ENCODE data around the gene SPINT1.

The SPINT1 gene

DNA sequence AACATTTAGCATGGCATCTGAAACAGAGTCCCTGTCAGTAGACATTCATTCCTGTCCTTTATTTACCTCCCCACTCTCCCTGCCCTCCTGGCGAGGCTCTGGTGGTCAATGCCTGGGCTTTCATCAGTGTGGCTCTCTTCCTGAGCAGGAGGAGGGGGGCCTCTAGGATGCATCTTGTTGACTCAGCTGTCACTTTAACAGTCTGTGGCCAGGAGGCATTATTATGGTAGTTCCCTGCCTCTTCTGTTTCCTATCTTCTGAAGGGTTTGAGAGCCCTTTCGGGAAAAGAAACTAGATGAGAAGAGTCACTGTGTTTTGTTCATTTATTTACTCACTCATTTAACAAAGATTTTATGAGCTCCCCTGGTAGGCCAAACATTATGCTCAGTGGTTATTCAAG is 13.0 kb upstream of the SPINT1 start:
- CTCF ChIA-PET = no interaction called here
- no peak for TF ChIP-seq L3MBTL2 (conservative IDR thresholded peaks at IDR 0.05)
- no peak for TF ChIP-seq BHLHE40 (IDR thresholded peaks at IDR 0.05; ENCODE audit: borderline replicate concordance)
- no peak for TF ChIP-seq FOXM1 (IDR thresholded peaks at IDR 0.05; ENCODE audit: borderline replicate concordance)
- TF ChIP-seq SP1 (IDR thresholded peaks at IDR 0.05) = no peak
- TF ChIP-seq SUZ12 (IDR thresholded peaks at IDR 0.05) = no peak
- POLR2A ChIA-PET = no interaction called here
- DNase-seq (ENCODE audit: extremely low spot score) = no peak

- POLR2A ChIA-PET = no interaction called here
- CTCF ChIA-PET = no interaction called here
- DNase-seq (ENCODE audit: extremely low spot score) = no peak
- TF ChIP-seq FOXM1 (IDR thresholded peaks at IDR 0.05; ENCODE audit: borderline replicate concordance) (no peak), L3MBTL2 (conservative IDR thresholded peaks at IDR 0.05) (no peak), FOXA1 (IDR thresholded peaks at IDR 0.05) (no peak), NFRKB (IDR thresholded peaks at IDR 0.05) (no peak), CTBP1 (IDR thresholded peaks at IDR 0.05; ENCODE audit: borderline replicate concordance) (no peak), PKNOX1 (IDR thresholded peaks at IDR 0.05) (no peak), SP1 (IDR thresholded peaks at IDR 0.05) (no peak), ZNF384 (IDR thresholded peaks at IDR 0.05) (no peak), HDGF (IDR thresholded peaks at IDR 0.05; ENCODE audit: borderline replicate concordance) (no peak), BHLHE40 (IDR thresholded peaks at IDR 0.05; ENCODE audit: borderline replicate concordance) (no peak), ELF4 (IDR thresholded peaks at IDR 0.05) (no peak), SUZ12 (IDR thresholded peaks at IDR 0.05) (no peak)
Measured at GRCh38 chr15:40831861-40832260, 12.0 kb upstream of the SPINT1 start.

DNA sequence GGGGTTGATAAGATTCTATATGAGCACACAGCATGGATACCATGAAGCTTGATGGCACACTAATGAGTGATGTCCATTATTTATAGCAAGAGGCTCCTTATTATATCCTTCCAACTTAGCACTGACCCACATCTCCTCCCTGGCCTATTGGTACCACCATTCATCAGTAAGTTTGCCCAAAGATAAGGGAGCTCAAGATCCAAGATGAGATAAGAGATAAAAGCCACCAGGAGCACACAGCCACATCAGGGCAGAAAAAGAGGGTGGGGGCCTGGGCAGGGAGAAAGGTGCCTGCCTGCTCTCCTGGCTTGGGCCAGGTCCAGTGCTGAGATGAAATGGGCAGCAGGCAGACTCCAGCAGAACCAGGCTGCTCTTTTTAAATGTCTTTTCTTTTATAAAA is 10.9 kb upstream of the SPINT1 start:
- CTCF ChIA-PET = no interaction called here
- DNase-seq (ENCODE audit: extremely low spot score) = no peak
- TF ChIP-seq TARDBP (IDR thresholded peaks at IDR 0.05) (no peak), ZNF384 (IDR thresholded peaks at IDR 0.05) (no peak), LEF1 (IDR thresholded peaks at IDR 0.05; ENCODE audit: borderline replicate concordance) (no peak), PKNOX1 (IDR thresholded peaks at IDR 0.05) (no peak)
- POLR2A ChIA-PET = no interaction called here

DNA sequence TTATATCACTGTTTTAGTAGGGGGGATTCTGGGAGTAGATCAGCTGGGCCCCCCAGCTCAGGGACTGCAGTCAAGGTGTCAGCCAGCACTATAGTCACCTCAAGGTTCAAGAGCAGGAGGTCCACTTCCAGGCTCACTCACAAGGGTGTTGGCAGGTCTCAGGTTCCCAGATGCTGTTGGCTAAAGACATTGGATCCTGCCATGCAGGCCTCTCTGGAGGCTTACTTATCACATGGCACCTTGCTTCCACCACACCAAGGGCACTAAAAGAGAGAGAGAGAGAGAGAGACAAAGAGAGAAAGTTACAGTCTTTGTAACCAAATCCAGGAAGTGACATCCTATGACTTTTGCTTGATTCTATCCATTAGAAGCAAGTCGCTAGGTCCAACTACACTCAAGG is 7.8 kb upstream of the SPINT1 start:
- TF ChIP-seq BHLHE40 (IDR thresholded peaks at IDR 0.05; ENCODE audit: borderline replicate concordance) = no peak
- no peak for DNase-seq (ENCODE audit: extremely low spot score)
- CTCF ChIA-PET = interaction anchor here (0.6 to 1.0 kb wide), 2 partner anchors 16 to 22 kb away, joined by 3 to 9 read pairs; no protein-coding TSS in a partner anchor
- POLR2A ChIA-PET = no interaction called here

- TF ChIP-seq LEF1 (IDR thresholded peaks at IDR 0.05; ENCODE audit: borderline replicate concordance) (no peak), HDGF (IDR thresholded peaks at IDR 0.05; ENCODE audit: borderline replicate concordance) (no peak), FOXM1 (IDR thresholded peaks at IDR 0.05; ENCODE audit: borderline replicate concordance) (no peak), TARDBP (IDR thresholded peaks at IDR 0.05) (no peak), SUZ12 (IDR thresholded peaks at IDR 0.05) (no peak), L3MBTL2 (conservative IDR thresholded peaks at IDR 0.05) (no peak), FOXA1 (IDR thresholded peaks at IDR 0.05) (no peak), ARNT (IDR thresholded peaks at IDR 0.05) (no peak)
- ChIA-PET POLR2A (interaction anchor here (1.1 kb wide), 1 partner anchor 115 kb away, joined by 3 read pairs; the partner anchor contains the start of gene CHAC1), CTCF (no interaction called here)
- no peak for DNase-seq (ENCODE audit: extremely low spot score)
Measured at GRCh38 chr15:40838756-40839155, 5.1 kb upstream of the SPINT1 start.

DNA sequence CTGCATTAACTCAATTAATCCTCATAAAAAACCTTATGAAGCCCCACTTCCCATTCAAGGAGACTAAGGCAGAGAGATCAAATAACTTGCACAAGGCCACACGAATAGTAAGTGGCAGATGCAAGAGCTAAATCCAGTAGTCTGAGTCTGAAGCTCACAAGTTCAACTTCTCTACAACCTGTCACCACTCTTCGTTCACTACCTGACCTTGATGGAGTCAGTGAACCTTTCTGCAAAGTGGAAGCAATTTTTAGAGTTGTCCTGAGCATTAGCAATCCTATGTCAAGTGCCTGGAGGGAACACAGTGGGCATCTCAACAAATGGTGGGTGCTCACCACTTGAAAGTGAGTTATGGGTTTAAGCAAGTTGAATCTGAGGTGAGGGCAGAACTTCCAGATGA is 2.1 kb upstream of the SPINT1 start:
- no peak for TF ChIP-seq PKNOX1 (IDR thresholded peaks at IDR 0.05)
- TF ChIP-seq SP1 (IDR thresholded peaks at IDR 0.05) = no peak
- TF ChIP-seq CTBP1 (IDR thresholded peaks at IDR 0.05; ENCODE audit: borderline replicate concordance) = no peak
- TF ChIP-seq FOXM1 (IDR thresholded peaks at IDR 0.05; ENCODE audit: borderline replicate concordance) = no peak
- no peak for TF ChIP-seq ZNF384 (IDR thresholded peaks at IDR 0.05)
- no peak for TF ChIP-seq HDGF (IDR thresholded peaks at IDR 0.05; ENCODE audit: borderline replicate concordance)
- TF ChIP-seq SUZ12 (IDR thresholded peaks at IDR 0.05) = no peak
- no peak for TF ChIP-seq ARNT (IDR thresholded peaks at IDR 0.05)
- TF ChIP-seq FOXK2 (IDR thresholded peaks at IDR 0.05) = no peak
- TF ChIP-seq FOXA1 (IDR thresholded peaks at IDR 0.05) = no peak
- no peak for TF ChIP-seq L3MBTL2 (conservative IDR thresholded peaks at IDR 0.05)
- TF ChIP-seq BHLHE40 (IDR thresholded peaks at IDR 0.05; ENCODE audit: borderline replicate concordance) = no peak
- ChIA-PET POLR2A (no interaction called here), CTCF (no interaction called here)
- DNase-seq (ENCODE audit: extremely low spot score) = no peak

DNA sequence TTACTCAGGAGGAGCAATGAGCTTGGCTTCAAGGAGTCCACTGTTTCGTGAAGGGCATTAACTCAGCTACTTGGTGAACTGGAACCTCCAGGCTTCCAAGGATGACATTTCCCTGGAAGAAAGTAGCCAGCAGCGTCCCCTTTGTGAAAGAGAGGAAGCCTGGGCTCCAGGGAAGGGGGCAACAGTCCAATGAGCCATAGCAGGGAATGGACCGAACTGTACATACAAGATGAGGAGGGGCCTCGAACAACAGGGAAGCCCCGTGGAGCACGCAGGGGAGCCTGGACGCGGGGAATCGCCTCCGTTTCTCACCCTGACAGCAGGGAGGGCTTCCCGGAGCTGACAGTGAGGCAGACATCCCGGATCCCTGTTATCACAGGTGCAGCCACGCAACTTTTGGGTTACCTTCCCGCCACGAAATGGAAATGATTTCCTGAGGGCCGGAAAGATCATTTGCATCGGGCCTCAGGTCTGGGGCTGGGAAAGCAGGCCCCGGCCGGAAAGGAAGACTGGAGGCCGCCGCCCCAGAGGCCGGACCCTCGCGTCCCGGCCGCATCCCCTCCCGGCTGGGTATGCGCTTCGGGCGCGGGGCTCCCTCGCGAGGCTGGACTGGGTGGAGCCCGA is 475 bp upstream of the SPINT1 start:
- no peak for DNase-seq (ENCODE audit: extremely low spot score)
- TF ChIP-seq ZNF384 (IDR thresholded peaks at IDR 0.05) (no peak), FOXM1 (IDR thresholded peaks at IDR 0.05; ENCODE audit: borderline replicate concordance) (no peak), ARNT (IDR thresholded peaks at IDR 0.05) (no peak), CTBP1 (IDR thresholded peaks at IDR 0.05; ENCODE audit: borderline replicate concordance) (no peak), SUZ12 (IDR thresholded peaks at IDR 0.05) (no peak)
- CTCF ChIA-PET = interaction anchor here (2.0 kb wide), 1 partner anchor 15 kb away, joined by 12 read pairs; no protein-coding TSS in a partner anchor
- POLR2A ChIA-PET = interaction anchor here (0.8 to 1.5 kb wide), 4 partner anchors 12 to 52 kb away, joined by 3 to 5 read pairs (median 3); partner anchors contain the start of gene VPS18

Data from HEK293T (cell line).